K562 (cell line): Measurements from ENCODE around the gene SAE1.

Experiments
- FOXJ3 ChIP-seq: sonication (generic); formaldehyde crosslinking; IDR thresholded peaks from 2 replicates; pipeline ENCODE4 v1.4.0; 2020; ENCODE audit warnings: mild to moderate bottlenecking, missing genetic modification reagents
- GABPA ChIP-seq: fragments of 200-800 bp; sonication (Bioruptor generic); conservative IDR thresholded peaks from 2 replicates; pipeline ENCODE4 v1.6.1; 2016; ENCODE audit warnings: low read depth, missing genetic modification characterization, missing compliant biosample characterization
- KLF6 ChIP-seq: fragments of 250-450 bp; sonication (Bioruptor Pico); IDR thresholded peaks from 2 replicates; pipeline ENCODE4 v1.4.0; 2020; ENCODE audit warnings: mild to moderate bottlenecking, moderate library complexity, borderline replicate concordance
- MCM2 ChIP-seq: fragments of 450-650 bp; IDR thresholded peaks from 2 replicates; pipeline ENCODE4 v1.6.1; 2017; ENCODE audit warnings: low read depth, mild to moderate bottlenecking
- MYBL2 ChIP-seq, 2 experiments: fragments of 450-650 bp in 1 of 2; sonication (generic) in 1 of 2; formaldehyde crosslinking in 1 of 2; IDR thresholded peaks; 2 replicates each; pipeline versions ENCODE4 v1.6.1 to v1.8.1; 2017 to 2022; ENCODE audit warnings: borderline replicate concordance in 1 of 2, inconsistent platforms in 1 of 2, low read depth in 1 of 2, mild to moderate bottlenecking in 1 of 2, missing genetic modification reagents in 1 of 2, moderate library complexity in 1 of 2
- POLR2AphosphoS5 ChIP-seq: IDR thresholded peaks from 2 replicates; pipeline ENCODE4 v1.6.1; 2011; ENCODE audit warnings: mild to moderate bottlenecking, low read depth, low read length, moderate library complexity; ENCODE audit not compliant: control insufficient read depth, insufficient read depth
- SMAD1 ChIP-seq: fragments of 150-350 bp; IDR thresholded peaks from 2 replicates; pipeline ENCODE4 v1.6.1; 2014; ENCODE audit warnings: low read length, low read depth; ENCODE audit not compliant: partially characterized antibody
- UBTF ChIP-seq, 2 experiments: IDR thresholded peaks; 2 replicates each; pipeline ENCODE4 v1.6.1; 2012; ENCODE audit warnings: improper control_type of control experiment in 2 of 2, low read depth in 2 of 2, low read length in 2 of 2, borderline replicate concordance in 1 of 2
- YBX1 ChIP-seq: fragments of 450-650 bp; IDR thresholded peaks from 2 replicates; pipeline ENCODE4 v1.7.1; 2016; ENCODE audit warnings: mild to moderate bottlenecking
- ZFP1 ChIP-seq: fragments of 450-650 bp; formaldehyde crosslinking; IDR thresholded peaks from 2 replicates; pipeline ENCODE4 v1.4.0; 2020; ENCODE audit warnings: mild to moderate bottlenecking, mixed read lengths
- ZNF165 ChIP-seq: fragments of 250-450 bp; sonication (Bioruptor Pico); IDR thresholded peaks from 2 replicates; pipeline ENCODE4 v1.4.0; 2020; ENCODE audit warnings: borderline replicate concordance
- TF ChIP-seq, protein P1 (sequence below): sonication (generic); formaldehyde crosslinking; IDR thresholded peaks from 2 replicates; pipeline ENCODE4 v1.9.0; 2022; ENCODE audit warnings: mild to moderate bottlenecking, missing genetic modification reagents
- TF ChIP-seq, protein P2 (sequence below): sonication (generic); formaldehyde crosslinking; IDR thresholded peaks from 2 replicates; pipeline ENCODE4 v1.8.1; 2023; ENCODE audit warnings: mild to moderate bottlenecking, missing genetic modification reagents

DNA sequence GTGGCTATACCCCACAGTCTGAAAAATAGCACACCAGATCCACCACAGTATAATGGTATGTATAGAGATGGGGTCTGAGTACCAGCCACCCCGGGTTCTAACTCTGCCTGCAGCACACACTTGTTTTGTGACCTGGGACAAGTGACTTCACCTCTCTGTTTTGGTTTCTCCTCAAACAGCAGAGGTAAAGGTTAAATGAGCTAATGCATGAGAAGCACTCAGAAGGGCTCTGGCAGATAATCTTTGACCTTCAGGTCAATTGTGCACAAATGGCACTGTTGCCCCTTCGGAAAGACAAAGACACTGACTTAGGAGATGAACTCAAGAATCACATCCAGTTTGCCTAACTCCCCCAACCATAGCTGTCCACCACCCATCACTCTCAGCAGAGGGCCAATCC lies 24.8 kb upstream of the SAE1 start:
- TF ChIP-seq ZNF165 (CRISPR knock-in tag), result no peak
- TF ChIP-seq MYBL2 (IDR thresholded peaks at IDR 0.05; ENCODE audit: low read depth), result no peak
- no peak for TF ChIP-seq MYBL2 (CRISPR knock-in tag; IDR thresholded peaks at IDR 0.05; ENCODE audit: borderline replicate concordance)
- TF ChIP-seq ZFP1 (CRISPR knock-in tag), result no peak
- TF ChIP-seq, protein P1, sequence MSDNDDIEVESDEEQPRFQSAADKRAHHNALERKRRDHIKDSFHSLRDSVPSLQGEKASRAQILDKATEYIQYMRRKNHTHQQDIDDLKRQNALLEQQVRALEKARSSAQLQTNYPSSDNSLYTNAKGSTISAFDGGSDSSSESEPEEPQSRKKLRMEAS (CRISPR knock-in tag), result no peak
- TF ChIP-seq, protein P2, sequence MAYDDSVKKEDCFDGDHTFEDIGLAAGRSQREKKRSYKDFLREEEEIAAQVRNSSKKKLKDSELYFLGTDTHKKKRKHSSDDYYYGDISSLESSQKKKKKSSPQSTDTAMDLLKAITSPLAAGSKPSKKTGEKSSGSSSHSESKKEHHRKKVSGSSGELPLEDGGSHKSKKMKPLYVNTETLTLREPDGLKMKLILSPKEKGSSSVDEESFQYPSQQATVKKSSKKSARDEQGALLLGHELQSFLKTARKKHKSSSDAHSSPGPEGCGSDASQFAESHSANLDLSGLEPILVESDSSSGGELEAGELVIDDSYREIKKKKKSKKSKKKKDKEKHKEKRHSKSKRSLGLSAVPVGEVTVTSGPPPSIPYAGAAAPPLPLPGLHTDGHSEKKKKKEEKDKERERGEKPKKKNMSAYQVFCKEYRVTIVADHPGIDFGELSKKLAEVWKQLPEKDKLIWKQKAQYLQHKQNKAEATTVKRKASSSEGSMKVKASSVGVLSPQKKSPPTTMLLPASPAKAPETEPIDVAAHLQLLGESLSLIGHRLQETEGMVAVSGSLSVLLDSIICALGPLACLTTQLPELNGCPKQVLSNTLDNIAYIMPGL (CRISPR knock-in tag), result no peak
- TF ChIP-seq FOXJ3 (CRISPR knock-in tag), result no peak
- TF ChIP-seq MCM2, result no peak
- no peak for TF ChIP-seq POLR2AphosphoS5
- TF ChIP-seq YBX1, result no peak
- no peak for TF ChIP-seq GABPA
- TF ChIP-seq KLF6 (CRISPR knock-in tag), result no peak
- TF ChIP-seq UBTF (IDR thresholded peaks at IDR 0.05; ENCODE audit: borderline replicate concordance in 1 of 2, low read depth in 2 of 2, low read length in 2 of 2), result no peak
- TF ChIP-seq SMAD1, result no peak
